Fibroblast of peridontal ligament (primary cell): Measurements from ENCODE around the gene ARSG.
"Not testable (repeated sequence)": the region's sequence is repeated elsewhere in the genome, so short reads cannot be mapped to it uniquely, and the experiment has no call there.

Source experiments
- DNase-seq: peaks from one replicate; pipeline ENCODE4 v3.0.0-alpha.2; 2010; ENCODE audit errors: extremely low read depth

The ARSG gene

DNA sequence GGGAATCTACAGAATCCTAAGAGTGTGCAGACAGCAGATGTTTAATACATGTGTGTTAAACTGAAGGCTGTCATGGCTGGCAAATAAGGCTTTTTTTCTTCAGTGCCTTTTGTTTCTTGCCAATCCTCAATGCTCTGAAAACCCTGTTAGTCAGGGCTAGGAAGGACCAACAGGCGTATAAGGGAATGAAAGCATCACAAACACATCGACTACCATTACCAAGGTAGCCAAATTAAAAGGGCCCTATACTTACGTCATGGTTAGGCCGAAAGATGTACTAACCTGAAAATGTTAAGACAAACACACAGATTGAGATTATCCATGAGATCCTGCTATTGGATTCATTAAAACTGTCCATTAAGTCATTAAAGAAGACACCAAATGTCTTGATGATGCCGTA, 13.5 kb upstream of the ARSG start:
- no peak for DNase-seq

DNA sequence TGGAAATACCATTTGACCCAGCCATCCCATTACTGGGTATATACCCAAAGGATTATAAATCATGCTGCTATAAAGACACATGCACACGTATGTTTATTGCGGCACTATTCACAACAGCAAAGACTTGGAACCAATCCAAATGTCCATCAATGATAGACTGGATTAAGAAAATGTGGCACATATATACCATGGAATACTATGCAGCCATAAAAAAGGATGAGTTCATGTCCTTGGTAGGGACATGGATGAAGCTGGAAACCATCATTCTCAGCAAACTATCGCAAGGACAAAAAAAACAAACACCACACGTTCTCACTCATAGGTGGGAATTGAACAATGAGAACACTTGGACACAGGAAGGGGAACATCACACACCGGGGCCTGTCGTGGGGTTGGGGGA, 9.3 kb upstream of the ARSG start:
- not testable (repeated sequence) for DNase-seq

DNA sequence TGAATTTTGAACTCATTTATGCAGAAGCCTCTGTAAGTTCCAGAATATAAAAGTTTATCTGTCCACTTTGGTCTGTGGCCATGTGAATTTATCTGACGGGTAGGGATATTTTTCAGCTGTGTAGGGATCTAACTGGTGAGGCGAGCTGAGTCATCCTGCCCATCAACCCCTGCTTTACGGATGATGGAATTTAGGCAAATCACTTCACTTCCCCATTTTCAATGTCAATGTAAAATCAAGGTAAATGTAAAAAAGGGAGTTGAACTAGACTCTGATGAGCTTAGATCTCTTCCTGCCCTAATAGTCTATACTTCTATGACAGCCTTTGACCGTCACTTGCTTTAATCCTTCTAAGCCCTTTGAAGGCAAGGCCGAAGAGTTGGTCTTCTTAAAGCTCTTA, 2.9 kb upstream of the ARSG start:
- no peak for DNase-seq

DNA sequence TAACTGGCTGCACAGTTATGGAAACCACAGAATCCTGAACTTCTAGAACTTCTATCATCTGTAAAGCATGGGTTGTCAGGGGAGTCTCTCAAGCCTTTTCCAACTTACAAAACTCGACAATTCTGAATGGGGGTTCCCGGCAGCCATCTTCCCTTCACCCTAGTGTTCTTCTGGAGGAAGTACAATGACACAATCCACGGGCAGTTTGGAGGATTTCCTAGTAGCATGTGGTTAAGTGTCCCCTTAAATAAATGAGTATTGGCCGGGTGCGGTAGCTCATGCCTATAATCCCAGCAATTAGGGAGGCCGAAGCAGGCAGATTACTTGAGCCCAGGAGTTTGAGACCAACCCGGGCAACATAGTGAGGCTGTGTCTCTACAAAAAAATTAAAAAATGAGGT, 2.5 kb upstream of the ARSG start:
- no peak for DNase-seq

DNA sequence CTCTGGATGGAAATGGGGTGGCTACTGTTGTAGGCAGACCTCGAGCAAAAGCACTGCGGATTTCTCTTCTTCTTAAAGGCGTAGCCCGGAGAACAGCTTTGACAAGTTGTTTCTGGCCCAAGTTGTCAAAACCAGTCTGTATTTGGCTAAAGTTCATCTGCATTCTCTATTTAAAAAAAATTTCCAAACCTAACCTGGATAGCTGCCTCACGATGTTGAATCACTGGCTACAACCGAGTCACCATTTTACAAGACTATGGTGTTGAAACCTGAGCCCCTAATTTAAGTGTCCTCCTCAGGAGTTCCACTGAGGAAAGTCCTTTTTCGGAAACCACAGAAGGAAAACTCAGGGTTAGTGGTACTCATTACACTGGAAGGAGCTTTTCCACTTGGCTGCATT, 1.8 kb upstream of the ARSG start:
- no peak for DNase-seq

DNA sequence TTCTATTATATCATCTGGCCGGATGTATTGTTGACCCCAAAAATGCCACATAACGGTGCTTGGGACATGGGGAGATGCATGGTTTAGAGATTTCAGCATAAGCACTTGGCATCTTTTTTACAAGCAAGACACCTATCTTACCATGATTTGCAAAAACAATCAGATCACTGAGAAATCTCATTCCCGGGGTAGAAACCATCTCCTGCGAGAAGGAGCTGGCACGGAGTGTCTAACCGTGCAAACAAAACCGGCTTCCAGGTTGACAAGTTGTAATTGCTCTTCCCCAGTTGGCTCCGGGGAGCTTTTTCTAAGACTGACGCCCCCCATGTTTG, 1.4 kb upstream of the ARSG start:
- DNase-seq: no peak

DNA sequence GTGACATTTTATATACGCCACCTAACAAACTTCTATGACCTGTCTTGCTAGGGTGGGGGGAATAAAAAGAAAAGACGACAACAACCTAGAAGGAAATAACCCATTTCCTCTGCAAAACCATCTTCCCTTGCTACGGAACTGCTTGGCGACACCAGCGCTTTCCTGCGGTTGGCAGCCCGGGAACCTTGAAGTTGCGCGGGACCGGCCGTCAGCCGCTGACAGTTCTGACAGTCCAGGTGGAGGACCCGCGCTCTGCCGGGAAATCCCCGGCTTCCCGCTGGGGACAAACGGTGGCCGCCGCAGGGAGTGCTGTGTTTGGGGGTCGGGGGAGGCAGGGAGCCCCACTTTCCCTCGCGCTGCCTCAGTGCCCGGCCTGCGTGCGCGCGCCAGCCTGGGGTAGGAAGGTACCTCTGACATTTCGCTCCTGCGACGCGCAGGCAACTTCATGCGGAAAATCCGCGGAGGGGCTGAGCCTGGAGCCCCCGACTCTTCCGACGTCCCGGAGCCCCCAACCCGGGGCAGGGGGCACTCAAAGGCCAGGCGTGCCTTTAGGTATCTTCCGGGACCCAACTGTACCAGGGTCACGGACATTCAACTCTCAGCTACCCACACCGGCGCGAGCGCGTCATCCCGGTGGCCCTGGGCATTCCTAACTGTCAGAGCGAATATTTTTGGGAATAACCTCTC, 884 bp upstream of the ARSG start:
- no peak for DNase-seq

DNA sequence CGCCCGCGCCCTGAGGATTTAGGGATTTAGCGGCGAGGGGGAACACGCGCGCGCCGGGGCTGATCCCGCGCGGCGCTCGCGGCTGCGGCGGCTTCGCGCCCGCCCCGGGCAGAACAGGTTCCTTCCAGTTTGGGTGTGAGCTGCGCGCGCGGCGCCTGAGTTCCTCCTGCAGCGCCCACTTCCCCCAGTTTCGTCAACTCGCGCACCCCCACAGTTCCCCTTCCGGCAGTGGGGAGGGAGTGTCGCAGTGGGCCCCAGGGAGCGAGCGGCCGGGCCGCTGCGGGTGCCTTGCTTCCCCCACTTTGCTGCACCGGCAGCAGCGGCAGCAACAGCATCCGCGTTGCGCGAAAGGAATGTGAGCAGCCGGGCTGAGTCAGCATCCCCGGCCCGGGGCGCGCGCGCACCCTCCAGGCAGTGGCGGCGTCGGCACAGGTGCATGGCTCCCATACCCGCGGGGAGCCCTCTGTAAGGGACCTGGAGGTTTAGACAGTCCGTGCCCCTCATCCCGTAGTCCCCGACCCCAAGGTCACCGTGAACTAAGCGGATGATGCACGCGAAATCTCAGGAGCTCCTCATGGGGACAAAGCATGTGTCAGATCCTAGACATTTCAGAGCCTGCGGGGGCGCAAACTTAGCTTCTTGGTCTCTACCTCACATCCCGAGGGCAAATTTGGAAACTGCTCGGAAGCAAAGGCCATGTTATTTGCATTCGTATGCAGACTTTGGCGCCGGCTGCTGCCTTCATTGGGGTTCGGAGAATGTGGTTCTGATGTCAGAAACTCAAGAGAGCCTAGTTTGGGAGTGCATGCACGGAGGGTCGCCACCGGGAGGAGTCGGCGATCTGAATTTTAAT, 767 bp downstream of the ARSG start:
- peak; percentile 39 for DNase-seq

DNA sequence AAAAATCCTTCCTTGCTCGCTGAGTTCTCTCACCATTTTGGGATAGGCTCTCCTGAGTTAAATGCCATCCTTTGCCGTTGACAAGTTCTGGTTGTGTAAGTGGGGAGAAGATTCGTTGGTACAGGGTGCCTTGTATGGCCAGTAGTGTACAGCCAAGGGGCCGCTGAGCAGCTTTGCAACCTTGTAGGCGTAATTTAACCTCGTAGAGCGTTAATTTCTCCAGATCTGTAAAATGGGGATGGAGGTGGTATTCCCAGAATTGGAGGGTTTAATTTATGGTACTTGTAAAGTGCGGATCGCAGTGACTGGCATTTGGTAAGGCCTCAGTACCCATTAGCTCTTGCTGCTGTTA, 1.4 kb downstream of the ARSG start:
- no peak for DNase-seq

DNA sequence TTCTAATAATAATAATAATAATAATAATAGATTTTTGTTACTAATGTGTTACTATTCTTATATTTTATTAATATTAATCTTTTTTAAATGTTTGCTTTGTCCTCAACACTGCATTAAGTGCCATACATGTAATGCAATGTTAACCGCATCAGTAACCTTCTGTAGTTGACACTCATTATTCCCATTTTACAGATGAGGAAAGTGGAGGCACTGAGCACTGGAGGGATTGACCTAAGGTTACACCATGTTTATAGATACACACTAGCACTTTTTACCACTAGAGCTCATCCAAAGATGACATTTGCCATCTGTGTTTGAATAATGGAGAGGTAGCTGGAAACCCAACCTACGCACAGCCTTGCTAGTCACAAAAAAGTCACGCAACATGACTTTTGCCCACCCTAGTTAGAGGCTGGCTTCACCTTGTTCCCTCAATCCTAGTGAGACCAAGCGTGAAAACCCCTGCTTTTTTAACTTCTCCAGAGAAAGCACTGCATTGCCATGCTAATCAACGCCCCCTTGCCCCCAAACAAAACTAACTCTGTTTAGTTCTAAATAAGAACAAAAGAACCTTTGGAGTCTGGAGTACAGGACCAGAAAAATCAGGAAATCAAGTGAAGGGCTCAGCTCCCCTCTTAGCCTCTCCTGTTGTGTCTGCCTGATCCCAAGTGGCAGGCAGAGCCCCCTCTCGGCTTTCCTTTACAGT, 2.3 kb downstream of the ARSG start:
- no peak for DNase-seq

DNA sequence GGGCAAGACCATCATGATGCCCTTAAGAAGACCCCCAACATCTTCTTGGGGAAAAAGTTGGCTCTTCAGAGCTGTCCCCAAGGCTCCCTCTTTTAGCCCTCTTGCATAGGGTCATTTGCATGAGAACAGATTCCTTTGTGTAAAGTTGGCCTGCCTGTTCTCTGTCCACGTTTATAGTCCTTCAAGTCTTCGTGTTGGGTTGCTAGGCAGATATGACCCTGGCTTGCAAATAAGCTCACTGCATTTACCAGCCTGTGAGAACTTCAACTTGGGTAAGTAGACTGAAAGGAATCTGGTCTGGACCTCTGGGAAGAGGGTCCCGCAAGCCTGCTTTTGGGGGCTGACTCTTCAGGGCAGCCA, 2.9 kb downstream of the ARSG start:
- no peak for DNase-seq

DNA sequence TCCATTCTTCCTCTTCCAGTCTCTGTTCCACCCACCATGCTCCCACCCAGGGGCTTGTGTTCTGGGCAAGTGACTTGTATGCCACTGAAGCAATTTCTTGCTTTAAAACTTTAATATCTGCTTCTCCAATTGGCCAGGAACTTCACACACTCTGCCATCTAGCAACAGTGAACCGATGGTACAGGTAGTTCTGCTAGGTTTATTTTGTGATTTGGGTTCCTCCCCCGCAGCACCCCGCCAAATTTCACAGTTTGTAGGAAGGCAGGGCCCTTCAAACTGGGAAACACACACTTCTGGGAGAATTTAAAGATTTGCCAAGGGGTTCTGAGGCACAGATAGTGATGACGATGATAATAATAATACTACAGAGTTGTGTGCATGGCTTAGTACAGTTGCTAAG, 3.3 kb downstream of the ARSG start:
- no peak for DNase-seq

DNA sequence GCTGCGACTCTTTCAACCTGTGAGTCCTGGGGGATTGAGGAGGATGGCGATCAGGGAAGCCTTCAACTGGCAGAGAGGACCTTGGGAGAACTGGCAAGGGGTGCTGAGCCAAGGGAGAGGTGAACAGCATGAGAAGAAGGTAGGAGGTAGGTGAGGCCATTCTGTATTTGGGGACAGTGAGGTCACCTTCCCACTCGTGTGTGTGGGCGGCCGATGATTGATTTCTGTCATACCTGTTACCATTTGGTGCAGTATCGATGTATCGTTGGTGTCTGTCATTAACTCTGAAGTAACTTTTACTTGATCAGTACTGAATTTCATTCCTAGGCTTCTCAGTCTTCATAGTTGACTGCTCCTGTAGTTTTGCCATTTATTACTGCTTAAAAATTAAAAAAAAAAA, 3.8 kb downstream of the ARSG start:
- no peak for DNase-seq

DNA sequence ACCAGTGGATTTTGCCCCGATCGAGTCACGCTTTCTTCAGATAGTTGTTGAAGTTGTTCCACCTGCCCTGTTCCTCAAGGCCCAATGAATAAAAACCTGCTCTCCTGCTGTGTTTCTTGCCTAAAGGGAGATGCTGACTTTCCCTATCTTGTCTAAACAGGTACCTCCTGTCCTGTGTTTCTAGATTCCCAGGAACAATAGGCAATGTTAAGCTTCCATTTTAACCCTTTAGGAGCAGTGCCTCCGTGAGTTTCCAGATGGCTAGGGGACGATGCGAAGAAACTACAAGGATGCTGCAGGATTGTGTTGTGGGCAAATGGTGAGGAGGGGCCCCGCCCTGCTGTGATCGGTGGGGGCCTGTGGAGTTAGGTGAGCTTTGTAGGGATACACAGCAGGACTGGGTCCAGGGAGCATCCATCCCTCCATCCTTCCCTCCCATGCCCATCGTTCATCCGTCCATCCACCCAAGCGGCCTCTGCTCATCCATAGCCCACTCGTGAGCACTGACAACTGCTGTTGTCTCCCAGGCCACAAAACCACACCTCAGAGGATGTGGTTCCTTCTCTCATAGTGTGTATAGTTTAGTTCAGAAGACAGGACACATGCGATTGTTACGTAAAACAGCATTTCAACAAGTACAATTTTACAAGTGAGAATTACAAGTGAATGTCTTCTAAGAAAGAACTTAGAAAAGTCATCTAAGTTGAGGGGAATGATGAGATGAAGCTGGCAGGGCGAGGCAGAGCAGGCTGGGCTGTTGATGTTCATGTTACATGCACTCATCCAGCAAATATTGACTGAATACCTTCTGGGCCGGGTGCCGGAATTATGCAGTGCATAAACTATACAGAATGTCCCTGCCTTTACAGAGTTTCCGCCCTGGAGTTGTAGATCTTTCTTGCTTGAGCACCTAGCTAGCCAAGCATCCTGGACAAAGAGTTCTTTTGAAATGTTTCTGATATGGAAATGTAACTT, 5.2 kb downstream of the ARSG start:
- no peak for DNase-seq

DNA sequence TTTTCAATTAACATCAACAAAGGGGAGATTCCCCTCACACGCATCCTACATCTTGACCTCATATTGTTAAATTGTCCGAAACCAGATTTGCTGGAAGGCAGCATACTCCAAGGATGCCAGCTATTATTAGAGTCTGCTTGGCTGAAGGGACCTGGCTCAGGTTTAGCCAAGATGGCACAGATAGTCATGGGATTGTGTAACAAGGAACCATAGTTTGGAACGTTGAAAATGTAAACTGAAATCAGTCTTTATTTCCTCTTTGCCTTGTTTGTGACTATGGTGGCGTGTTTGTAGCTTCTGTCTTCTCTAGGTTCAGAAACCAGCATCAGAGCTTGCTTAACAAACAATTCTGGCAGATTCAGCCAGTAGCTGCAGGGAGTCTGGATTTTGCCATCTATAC, 5.9 kb downstream of the ARSG start:
- DNase-seq: no peak

DNA sequence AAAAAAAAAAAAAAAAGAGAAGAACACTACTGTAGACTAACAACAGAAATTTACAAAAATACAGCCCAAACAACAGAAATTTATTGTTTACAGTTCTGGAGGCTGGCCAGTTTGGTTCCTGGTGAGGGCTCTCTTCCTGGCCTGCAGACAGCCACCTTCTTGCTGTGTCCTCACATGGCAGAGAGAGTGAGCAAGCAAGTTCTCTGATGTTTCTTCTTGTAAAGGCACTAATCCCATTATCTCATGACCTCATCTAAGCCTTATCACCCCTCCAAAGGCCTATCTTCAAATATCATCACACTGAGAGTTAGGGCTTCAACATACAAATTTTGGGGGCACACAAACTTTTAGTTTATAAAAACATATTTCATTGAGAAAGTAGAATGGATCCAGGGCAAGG, 7.3 kb downstream of the ARSG start:
- DNase-seq: no peak

DNA sequence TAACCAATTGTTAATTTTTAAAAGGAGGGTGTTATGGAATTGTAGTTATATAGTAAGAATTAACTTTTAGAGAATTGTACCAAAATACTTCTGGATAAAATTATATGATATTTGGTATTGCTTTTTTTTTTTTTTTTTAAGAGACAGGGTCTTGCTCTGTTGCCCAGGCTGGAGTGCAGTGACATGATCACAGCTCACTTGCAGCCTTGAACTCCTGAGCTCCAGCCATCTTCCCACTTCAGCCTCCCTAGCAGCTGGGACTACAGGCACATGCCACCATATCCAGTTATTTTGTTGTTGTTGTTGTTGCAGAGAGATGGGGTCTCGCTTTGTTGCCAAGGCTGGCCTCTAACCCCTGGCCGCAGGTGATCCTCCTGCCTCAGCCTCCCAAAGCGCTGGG, 8.5 kb downstream of the ARSG start:
- no peak for DNase-seq

DNA sequence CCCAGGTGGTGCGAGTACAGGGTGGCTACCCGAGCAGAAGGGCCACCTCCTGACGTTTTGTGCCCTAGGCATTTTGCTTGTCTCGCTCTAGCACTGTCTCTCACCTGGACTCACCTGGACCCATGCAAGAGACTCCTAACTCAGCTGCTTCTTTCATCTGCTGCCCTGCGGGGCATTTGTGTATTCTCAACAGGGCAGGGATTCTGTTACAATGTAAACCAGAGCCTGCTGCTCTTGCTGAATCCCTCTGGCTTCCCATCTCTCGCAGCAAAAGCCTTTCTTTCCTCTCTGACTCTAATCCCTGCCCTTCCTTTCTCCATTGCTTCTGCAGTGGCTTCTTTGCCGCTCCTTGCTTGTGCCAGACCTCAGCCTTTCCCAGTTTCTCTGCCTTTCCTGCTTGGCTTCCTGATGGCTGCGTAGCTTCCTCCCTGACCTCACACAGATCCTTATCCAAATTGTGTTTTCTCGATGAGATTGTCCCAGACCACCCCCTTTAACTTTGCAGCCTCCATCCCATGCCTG, 10.2 kb downstream of the ARSG start:
- no peak for DNase-seq

DNA sequence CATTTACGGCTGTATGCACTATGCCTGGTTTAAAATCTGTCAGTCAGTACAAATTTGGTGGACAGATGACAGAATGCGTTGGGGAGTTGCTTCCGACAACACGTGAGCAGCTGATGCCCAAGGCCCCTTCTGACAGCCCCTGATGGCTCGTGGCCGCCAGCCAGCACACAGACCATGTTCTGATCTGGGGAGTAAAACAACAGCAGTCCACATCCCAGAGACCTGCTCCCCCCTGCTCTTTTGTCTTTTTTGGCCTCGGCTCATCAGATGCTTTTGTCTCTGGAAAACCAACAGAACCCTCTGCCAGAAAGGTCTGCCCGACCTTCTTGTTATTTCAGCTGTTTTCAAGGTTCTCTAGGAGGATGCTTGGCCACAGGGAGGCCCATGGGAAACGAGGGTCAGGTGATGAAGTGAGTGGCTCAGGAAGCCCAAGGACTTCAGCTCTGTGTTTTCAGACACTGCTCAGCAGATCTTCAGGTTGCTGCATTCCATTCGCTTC, 10.8 kb downstream of the ARSG start:
- no peak for DNase-seq

DNA sequence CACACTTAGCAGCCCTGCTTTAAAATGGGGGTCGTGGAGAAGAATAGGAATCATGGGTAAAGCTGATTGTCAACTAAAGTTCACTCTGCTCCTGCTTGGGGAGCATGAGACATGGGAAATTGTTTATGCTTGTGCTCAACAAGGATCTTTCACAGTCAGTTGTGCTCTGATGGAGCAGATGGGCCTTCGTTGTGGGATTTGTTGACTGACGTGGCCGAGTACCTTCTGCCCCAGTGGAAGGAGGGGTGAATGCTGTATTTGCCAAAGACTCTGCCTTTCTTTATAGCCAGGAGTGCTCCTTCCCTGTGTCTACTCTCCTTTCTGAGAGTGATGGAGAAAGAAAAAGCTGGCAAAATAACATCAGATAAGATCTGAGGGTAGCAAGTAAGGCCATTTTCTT, 11.4 kb downstream of the ARSG start:
- DNase-seq: no peak

DNA sequence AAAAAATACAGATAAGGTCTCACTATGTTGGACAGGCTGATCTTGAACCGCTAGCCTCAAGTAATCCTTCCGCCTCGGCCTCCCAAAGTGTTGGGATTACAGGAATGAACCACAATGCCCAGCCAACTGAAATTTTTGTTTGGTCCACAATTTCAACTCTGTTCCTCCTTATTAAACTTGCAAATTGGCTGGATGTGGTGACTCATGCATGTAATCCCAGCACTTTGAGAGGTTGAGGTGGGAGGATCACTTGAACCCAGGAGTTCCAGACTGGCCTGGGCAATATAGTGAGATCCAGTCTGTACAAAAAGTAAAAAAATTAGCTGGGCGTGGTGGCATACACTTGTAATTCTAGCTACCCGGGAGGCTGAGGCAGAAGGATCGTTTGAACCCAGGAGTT, 13.4 kb downstream of the ARSG start:
- DNase-seq: no peak

DNA sequence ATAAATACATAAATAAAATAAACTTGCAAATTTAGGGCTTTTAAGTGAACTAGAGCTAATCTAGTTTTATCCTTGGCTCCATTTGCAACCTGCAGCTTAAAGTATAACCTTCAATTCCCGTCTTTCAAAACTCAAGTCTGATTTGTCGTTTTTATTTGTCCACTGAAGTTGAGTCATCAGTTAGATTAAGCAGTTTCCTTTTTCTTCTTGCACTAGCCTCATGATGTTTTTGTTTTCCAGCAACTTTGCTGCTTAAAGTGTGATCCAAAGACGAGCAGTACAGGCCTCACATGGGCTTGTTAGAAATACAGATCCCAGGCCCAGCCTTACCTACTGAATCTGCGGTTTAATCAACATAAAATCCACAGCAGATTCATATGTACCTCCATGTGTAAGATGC, 13.8 kb downstream of the ARSG start:
- no peak for DNase-seq
